PC-3 (cell line): ENCODE results near the gene KCNK2.

ENCODE experiments used
- EZH2 ChIP-seq: fragments of 300-600 bp; sonication (generic); IDR thresholded peaks from one replicate; pipeline ENCODE4 v1.6.1; 2017; ENCODE audit warnings: antibody characterized with exemption, mild to moderate bottlenecking, low read length; ENCODE audit not compliant: unreplicated experiment
- EZH2phosphoT487 ChIP-seq: fragments of 300-600 bp; sonication (generic); IDR thresholded peaks from 2 replicates; pipeline ENCODE4 v1.6.1; 2018; ENCODE audit warnings: mild to moderate bottlenecking, antibody characterized with exemption, low read length, borderline replicate concordance
- TF ChIP-seq, protein P1 (sequence below): fragments of 300-600 bp; sonication (generic); conservative IDR thresholded peaks from 2 replicates; pipeline ENCODE4 v1.5.1; 2017; ENCODE audit warnings: antibody characterized with exemption, low read depth, mild to moderate bottlenecking, low read length

DNA sequence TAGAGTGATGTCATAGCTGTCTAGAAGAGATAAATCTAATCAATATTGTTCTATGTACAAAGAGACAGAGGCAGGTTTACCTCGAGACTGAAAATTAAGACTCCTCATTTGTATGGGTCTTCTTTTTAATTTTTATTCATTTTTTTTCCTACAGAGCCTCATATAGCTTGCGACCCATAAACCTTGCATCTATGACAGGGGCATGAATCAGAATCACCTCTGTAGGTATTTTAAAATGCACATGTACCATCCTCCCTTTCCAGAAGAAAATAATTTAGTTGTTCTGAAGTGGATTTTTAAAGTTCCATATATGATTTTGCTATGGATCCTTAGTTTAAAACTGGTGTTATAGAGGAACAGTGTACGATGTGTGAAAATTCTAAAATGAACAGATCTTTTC lies 64.5 kb downstream of the KCNK2 start:
- TF ChIP-seq, protein P1, sequence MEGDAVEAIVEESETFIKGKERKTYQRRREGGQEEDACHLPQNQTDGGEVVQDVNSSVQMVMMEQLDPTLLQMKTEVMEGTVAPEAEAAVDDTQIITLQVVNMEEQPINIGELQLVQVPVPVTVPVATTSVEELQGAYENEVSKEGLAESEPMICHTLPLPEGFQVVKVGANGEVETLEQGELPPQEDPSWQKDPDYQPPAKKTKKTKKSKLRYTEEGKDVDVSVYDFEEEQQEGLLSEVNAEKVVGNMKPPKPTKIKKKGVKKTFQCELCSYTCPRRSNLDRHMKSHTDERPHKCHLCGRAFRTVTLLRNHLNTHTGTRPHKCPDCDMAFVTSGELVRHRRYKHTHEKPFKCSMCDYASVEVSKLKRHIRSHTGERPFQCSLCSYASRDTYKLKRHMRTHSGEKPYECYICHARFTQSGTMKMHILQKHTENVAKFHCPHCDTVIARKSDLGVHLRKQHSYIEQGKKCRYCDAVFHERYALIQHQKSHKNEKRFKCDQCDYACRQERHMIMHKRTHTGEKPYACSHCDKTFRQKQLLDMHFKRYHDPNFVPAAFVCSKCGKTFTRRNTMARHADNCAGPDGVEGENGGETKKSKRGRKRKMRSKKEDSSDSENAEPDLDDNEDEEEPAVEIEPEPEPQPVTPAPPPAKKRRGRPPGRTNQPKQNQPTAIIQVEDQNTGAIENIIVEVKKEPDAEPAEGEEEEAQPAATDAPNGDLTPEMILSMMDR = no peak
- no peak for TF ChIP-seq EZH2
- TF ChIP-seq EZH2phosphoT487 = no peak
